NCI-H748 (cell line): Measurements from ENCODE around the gene LATS1.
"Not testable (repeated sequence)": the region's sequence is repeated elsewhere in the genome, so short reads cannot be mapped to it uniquely, and the experiment has no call there.

Experiments
- DNase-seq: peaks from one replicate; lab custom pipeline; 2025; ENCODE audit not compliant: unreplicated experiment; lab: John Stamatoyannopoulos, UW

LATS1 gene

DNA sequence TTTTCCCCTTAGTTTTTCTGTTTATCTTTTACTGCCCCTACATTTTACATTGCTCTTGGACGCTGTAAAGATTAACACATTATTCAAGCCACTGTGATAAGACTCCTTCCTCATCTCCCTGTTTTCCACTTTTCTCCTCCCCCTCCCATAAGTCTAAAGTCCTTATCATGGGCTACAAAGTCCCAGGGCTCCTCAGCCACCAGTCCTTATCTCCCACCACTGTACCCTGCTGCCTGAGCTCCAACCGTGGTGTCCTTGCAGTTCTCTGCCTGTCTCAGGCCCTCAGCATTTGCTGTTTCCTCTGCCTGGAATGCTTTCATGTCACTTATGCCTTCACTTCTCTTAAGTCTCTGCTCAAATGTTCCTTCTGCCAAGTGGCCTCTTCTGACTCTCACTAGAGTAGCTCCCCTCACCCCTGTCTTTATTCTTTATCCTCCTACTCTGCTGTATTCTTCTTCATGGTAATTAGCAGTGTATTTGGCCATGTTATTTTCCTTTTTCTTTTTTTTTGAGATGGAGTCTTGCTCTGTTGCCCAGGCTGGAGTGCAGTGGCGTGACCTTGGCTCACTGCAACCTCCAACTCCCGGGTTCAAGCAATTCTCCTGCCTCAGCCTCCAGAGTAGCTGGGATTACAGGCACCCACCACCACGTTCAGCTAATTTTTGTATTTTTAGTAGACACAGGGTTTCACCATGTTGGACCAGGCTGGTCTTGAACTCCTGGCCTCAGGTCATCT lies 10.8 kb upstream of the LATS1 start:
- DNase-seq: no peak

DNA sequence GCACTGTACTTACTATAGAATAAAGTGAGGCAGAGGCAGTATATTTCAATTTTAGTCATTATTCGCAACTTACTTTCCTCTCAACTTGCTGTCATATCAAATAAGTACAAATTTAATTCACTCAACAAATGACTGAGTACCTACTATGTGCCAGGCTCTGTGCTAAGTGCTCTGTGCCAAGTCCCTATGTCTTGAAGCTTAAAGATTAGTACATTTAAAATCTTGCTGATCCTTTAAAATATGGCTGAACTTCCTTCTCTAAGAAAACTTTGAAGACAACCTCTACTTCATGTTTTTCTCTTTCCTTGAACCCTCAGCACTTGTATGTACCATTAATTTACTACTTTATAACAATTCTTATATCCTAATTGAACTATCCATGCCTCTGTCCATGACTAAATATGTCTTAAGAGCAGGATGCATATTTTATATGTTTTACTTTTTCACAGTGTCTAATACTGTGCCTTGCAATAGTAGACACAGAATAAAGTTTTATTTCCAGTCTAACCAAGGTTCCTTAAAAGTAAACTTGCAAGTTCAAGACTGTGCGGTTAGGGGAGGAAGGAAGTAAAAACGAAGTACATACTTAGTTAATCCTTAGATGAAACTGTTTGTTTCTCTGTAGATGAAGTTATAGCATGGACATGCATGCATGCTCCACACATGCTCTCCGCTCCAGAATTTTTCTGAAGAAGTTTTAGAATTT lies 10.0 kb upstream of the LATS1 start:
- DNase-seq: no peak

- no peak for DNase-seq
Measured at GRCh38 chr6:149725785-149726184, 7.9 kb upstream of the LATS1 start.

- peak; percentile 66 for DNase-seq
Measured at GRCh38 chr6:149723771-149724417, 6.0 kb upstream of the LATS1 start.

- no peak for DNase-seq
Measured at GRCh38 chr6:149723262-149723661, 5.4 kb upstream of the LATS1 start.

GRCh38 chr6:149719531-149719930 lies 1.6 kb upstream of the LATS1 start:
- DNase-seq: no peak

GRCh38 chr6:149717255-149717587 lies 680 bp downstream of the LATS1 start:
- DNase-seq: no peak

- no peak for DNase-seq
Measured at GRCh38 chr6:149716181-149716963, 1.5 kb downstream of the LATS1 start.

- no peak for DNase-seq
Measured at GRCh38 chr6:149714442-149714841, 3.5 kb downstream of the LATS1 start.

- DNase-seq: no peak
Measured at GRCh38 chr6:149711711-149712110, 6.2 kb downstream of the LATS1 start.

DNA sequence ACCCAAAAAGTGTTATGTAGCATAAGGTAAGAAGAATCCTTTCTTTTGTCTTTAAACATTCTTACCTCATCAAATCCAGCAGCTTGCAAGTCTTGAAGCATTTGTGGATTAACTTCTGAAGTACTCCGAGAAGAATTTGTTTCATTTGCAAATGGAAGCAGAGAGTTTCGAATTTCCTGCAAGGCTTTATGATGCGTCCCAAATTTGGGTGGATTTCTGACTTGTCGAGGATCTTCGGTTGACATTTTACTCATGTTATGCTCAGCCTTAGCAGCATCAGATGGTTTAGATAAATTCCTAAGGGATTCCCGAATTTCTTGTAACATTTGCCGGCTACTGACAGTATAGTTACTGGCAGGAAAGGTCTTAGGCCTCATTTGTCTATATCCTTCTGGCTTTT lies 16.2 kb downstream of the LATS1 start:
- no peak for DNase-seq

- DNase-seq: no peak
Measured at GRCh38 chr6:149699150-149699549, 18.8 kb downstream of the LATS1 start.

- no peak for DNase-seq
Measured at GRCh38 chr6:149698175-149698574, 19.7 kb downstream of the LATS1 start.

DNA sequence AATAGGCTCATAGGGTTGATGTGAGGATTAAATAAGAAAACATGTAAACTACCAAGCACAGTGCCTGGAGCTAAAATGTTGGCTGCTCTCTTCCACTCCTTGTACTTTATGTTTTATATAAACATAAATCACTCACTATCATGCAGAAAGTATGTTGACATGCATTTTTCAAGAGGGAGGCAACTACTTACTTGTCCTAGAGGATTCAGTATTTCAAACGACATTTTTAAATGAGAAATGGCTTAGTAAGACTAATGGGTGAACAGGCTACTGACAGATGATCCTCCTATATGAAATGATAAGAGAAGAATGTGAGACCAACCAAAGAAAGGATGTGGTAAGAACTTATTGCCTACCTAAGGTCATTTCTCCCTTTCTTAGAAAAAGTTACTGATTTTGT lies 21.0 kb downstream of the LATS1 start:
- no peak for DNase-seq

- no peak for DNase-seq
Measured at GRCh38 chr6:149694921-149695320, 23.0 kb downstream of the LATS1 start.

GRCh38 chr6:149691201-149691600 lies 26.7 kb downstream of the LATS1 start:
- DNase-seq: no peak

GRCh38 chr6:149686230-149686629 lies 31.7 kb downstream of the LATS1 start:
- no peak for DNase-seq

DNA sequence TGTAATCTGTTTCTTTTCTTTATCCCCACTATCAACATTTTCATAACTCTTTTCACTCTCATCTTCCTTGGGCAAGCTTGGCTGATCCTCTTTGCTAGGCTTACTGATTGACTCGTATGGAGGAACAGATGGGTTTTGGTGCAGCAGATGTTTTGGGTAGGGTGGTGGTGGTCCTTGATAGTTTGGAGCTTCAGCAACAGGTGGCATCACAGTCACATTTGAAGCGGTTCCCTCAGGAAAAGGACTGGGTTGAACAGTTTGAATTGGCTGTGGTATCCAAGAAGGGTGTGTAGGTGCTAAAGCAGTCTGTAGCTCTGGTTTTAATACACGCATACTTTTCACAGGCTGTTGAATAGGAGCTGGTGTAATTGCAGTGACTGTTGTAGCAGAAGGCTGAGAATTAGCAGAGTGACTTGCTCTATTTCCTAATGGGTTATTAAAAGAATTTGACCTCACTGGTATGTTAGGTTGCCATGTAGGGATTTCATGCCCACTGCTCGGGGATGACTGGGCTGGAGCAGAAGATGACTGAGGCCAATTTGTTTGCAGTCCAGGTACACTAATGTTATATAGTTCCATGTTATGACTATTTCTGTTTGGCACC lies 34.5 kb downstream of the LATS1 start:
- no peak for DNase-seq

GRCh38 chr6:149681845-149682244 lies 36.1 kb downstream of the LATS1 start:
- not testable (repeated sequence) for DNase-seq

DNA sequence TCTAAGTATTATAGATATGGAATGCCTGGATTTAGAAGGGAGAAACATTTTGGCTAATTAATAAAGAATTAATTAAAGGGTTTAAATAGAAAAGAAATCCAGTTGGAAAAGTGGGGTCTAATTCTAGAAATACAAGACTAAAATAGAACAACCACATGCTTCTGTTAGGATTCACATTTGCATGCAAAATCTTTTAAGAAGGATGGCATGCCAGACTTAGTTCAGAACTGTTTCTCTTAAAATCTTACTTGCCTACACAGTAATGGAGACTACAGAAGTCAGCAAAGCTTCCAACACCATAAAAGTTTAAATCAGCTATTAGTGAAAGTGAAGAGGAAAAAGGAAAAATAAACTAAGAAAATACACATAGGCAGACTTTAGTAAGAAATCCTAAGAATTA lies 36.7 kb downstream of the LATS1 start:
- no peak for DNase-seq

GRCh38 chr6:149680503-149680902 lies 37.4 kb downstream of the LATS1 start:
- no peak for DNase-seq
